ENCODE data around the gene MRTFA. TPM values are rescaled to one million over a fixed set of nuclear protein-coding genes. Genes with fewer than 3 reads are reported as not detected.

The MRTFA gene
- total RNA-seq (2016; rRNA removed; fragmentation: Illumina TruSeq; extraction: Trizol) (8.2 and 9.9 TPM in 2 replicates), polyA plus RNA-seq (2011; rRNA removed) (2.4 TPM in 2 replicates), polyA minus RNA-seq (2011; rRNA and poly(A)+ RNA removed; ENCODE audit: low replicate concordance) (19.1 and 29.6 TPM in 2 replicates), Bru-seq, nascent RNA (percentile 72 among the genes with signal in this experiment), BruChase-seq, experiment 1, labeled RNA remaining after a 6-hour chase (percentile 76 among the genes with signal in this experiment), BruChase-seq, experiment 2, labeled RNA remaining after a 2-hour chase (percentile 74 among the genes with signal in this experiment)
- total RNA-seq (2016; cell fraction: cytosol; rRNA removed; fragmentation: Illumina TruSeq; extraction: Trizol; ENCODE audit: low read depth) = 10.0 and 14.3 TPM in 2 replicates
- 5.1 and 7.9 TPM in 2 replicates for total RNA-seq (2016; cell fraction: insoluble cytoplasmic fraction; rRNA removed; fragmentation: Illumina TruSeq; extraction: Trizol)
- total RNA-seq (2016; cell fraction: membrane; rRNA removed; fragmentation: Illumina TruSeq; extraction: Trizol) = 4.8 and 7.5 TPM in 2 replicates
- 11.0 and 11.8 TPM in 2 replicates for total RNA-seq (2016; cell fraction: nucleus; rRNA removed; fragmentation: Illumina TruSeq; extraction: Trizol)
- polyA plus RNA-seq (2011; cell fraction: cytosol; rRNA removed) = 2.0 and 2.1 TPM in 2 replicates
- 12.6 and 14.1 TPM in 2 replicates for polyA plus RNA-seq (2011; cell fraction: nucleus; rRNA removed)
- 5.7 and 10.2 TPM in 2 replicates for polyA plus RNA-seq (2012)
- polyA plus RNA-seq (2016; cell fraction: cytosol; fragmentation: Illumina TruSeq; extraction: Trizol; ENCODE audit: low read depth) = 0.74 and 0.75 TPM in 2 replicates
- polyA plus RNA-seq (2016; cell fraction: insoluble cytoplasmic fraction; fragmentation: Illumina TruSeq; extraction: Trizol; ENCODE audit: low read depth) = 5.4 and 8.3 TPM in 2 replicates
- 1.4 and 1.8 TPM in 2 replicates for polyA plus RNA-seq (2016; cell fraction: membrane; fragmentation: Illumina TruSeq; extraction: Trizol; ENCODE audit: low read depth)
- 13.8 and 15.2 TPM in 2 replicates for polyA plus RNA-seq (2016; cell fraction: nucleus; fragmentation: Illumina TruSeq; extraction: Trizol; ENCODE audit: insufficient read depth, low read depth)
- 12.1 and 18.0 TPM in 2 replicates for polyA minus RNA-seq (2011; cell fraction: cytosol; rRNA and poly(A)+ RNA removed)
- 24.1 and 32.1 TPM in 2 replicates for polyA minus RNA-seq (2011; cell fraction: nucleus; rRNA and poly(A)+ RNA removed)
- long read RNA-seq, experiment 1, partial matches to known transcripts = 0 of 6 reads
- long read RNA-seq, experiment 1, other reads (novel, unspliced or antisense) = 5 of 6 reads
- long read RNA-seq, experiment 2, full-length matches to known transcripts = 8 of 53 reads
- long read RNA-seq, experiment 2, partial matches to known transcripts = 13 of 53 reads
- long read RNA-seq, experiment 2, other reads (novel, unspliced or antisense) = 32 of 53 reads

- Histone ChIP-seq H3K4me1 (ENCODE audit: insufficient read depth, low read length) (peaks cover 45% of the 10 kb centered on the region), H3K9ac (ENCODE audit: insufficient read depth, low read depth, low read length) (peak within 1 kb of the TSS; percentile 98), H4K20me1 (ENCODE audit: insufficient read depth, low read length) (peaks cover 15% of the 10 kb centered on the region), H3K4me3 (replicated peaks in 1 of 3; ENCODE audit: insufficient read depth in 1 of 3, low read depth in 2 of 3, low read length in 3 of 3) (peak within 1 kb of the TSS; percentile 98 to 100 (median 99)), H3K4me2 (ENCODE audit: low read depth, low read length) (peak within 1 kb of the TSS; percentile 96), H3K27me3 (ENCODE audit: control insufficient read depth in 1 of 2, insufficient read depth in 2 of 2, low read length in 2 of 2) (no peaks in the 10 kb centered on the region; a peak in 1 of 5 replicates), H3K9me3 (ENCODE audit: low read length) (no peaks in the 10 kb centered on the region), H3K36me3 (replicated peaks in 1 of 2; ENCODE audit: control insufficient read depth in 1 of 2, insufficient read depth in 2 of 2, low read length in 2 of 2) (no peaks in the 10 kb centered on the region), H3K27ac (ENCODE audit: extremely low read length, insufficient read depth, low read length) (peak within 1 kb of the TSS; percentile 82), H2AFZ (ENCODE audit: low read length) (no peak within 1 kb of the TSS), H3K79me2 (ENCODE audit: insufficient read depth, low read length) (peaks cover 46% of the 10 kb centered on the region)
- ATAC-seq = peak; percentile 95
- peak; percentile 98 for DNase-seq (ENCODE audit: low spot score)
- ChIA-PET CTCF (ENCODE audit: low intra/inter-chr PET ratio, low total read pairs) (no interaction called here), POLR2A (interaction anchor here (0.9 to 2.5 kb wide), 16 partner anchors 9 to 745 kb away, joined by 3 to 28 read pairs (median 4); partner anchors contain the start of genes RBX1 and TEF)
- in situ Hi-C loops (cut with HindIII; ENCODE audit: extremely low pct_ligation_motif_present, low pct_unique_long_range_greater_than_20kb) = no loop called here
- BruUV-seq (replicated peaks) = no TSS peak
- intact Hi-C loops (cut with micrococcal nuclease; ENCODE audit: unreplicated experiment) = loop anchor here (10.0 kb wide), 1 partner anchor 52 kb away; no protein-coding TSS in a partner anchor
- WGBS (ENCODE audit: low lambda C conversion rate) = 0% methylated on average over 24 of the region's 82 CpGs
- FAIRE-seq = peak; percentile 89
- TF ChIP-seq ATF1 (CRISPR knock-in tag; IDR thresholded peaks at IDR 0.05) = peak; percentile 91
- TF ChIP-seq IKZF4 (CRISPR knock-in tag; IDR thresholded peaks at IDR 0.05; ENCODE audit: borderline replicate concordance, low read depth, not compliant biosample characterization) = peak; percentile 70
- peak; percentile 60 for TF ChIP-seq ZNF350 (CRISPR knock-in tag; IDR thresholded peaks at IDR 0.05; ENCODE audit: borderline replicate concordance, low read depth)
- peak; percentile 88 for TF ChIP-seq ASH2L (IDR thresholded peaks at IDR 0.05; ENCODE audit: insufficient read length, low read depth, low read length)
- peak; percentile 71 for TF ChIP-seq ZGPAT (CRISPR knock-in tag; IDR thresholded peaks at IDR 0.05)
- TF ChIP-seq BRCA1 (CRISPR knock-in tag; IDR thresholded peaks at IDR 0.05) = no peak; the same call in 1 of the 2 replicates
- TF ChIP-seq POLR2AphosphoS2 (IDR thresholded peaks at IDR 0.05; ENCODE audit: low read depth, low read length) = no peak
- peak; percentile 63 for TF ChIP-seq PHF20 (CRISPR knock-in tag; IDR thresholded peaks at IDR 0.05)
- no peak for TF ChIP-seq HHEX (CRISPR knock-in tag; IDR thresholded peaks at IDR 0.05)
- 0 out of 2 replicates have a peak, but pooled peaks have one; percentile 18 for TF ChIP-seq MNT (IDR thresholded peaks at IDR 0.05)
- TF ChIP-seq HMGA1 (CRISPR knock-in tag; conservative IDR thresholded peaks at IDR 0.05) = no peak
- peak; percentile 42 for TF ChIP-seq ZNF121 (CRISPR knock-in tag; IDR thresholded peaks at IDR 0.05)
- peak; percentile 67 for TF ChIP-seq AGO2 (optimal IDR thresholded peaks at IDR 0.05; ENCODE audit: low read depth, low read length)
- peak; percentile 38; the same call in 1 of the 2 replicates for TF ChIP-seq ZSCAN12 (CRISPR knock-in tag; IDR thresholded peaks at IDR 0.05)
Observed at GRCh38 chr22:40636380-40637182, at the start of gene MRTFA. Gene MRTFA (minus strand): TSS chr22:40636719.

Data from HepG2 (cell line).